GM18498 (cell line): Measurements from ENCODE around the gene TSC2.
"Not testable (repeated sequence)": the region's sequence is repeated elsewhere in the genome, so short reads cannot be mapped to it uniquely, and the experiment has no call there.

Experiments used
- ATAC-seq: cut with Tn5 transposase; IDR thresholded peaks from one replicate; pipeline ENCODE4 v1.9.1; 2021; ENCODE audit warnings: mild to moderate bottlenecking, moderate library complexity; ENCODE audit not compliant: unreplicated experiment

The TSC2 gene

DNA sequence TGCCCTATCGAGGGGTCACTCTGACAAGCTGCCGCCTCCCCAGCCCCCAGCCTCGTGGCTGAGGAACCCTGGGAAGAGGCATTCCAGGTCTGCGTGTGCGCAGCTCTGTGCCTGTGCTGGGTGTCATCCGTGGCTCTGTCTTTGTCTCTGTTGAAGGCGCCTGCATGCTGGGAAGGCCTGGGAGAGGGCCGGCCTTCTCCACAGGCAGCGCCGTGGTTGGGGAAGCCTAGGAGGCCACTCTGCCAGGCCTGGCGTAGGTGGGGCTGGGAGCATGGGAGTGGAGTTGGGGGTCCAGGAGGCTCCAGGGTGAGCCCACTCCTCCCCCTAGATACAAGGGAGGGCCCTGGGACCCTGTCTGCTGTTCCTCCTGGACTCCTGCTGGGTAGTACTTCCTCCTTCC is 17.7 kb upstream of the TSC2 start:
- no peak for ATAC-seq

- ATAC-seq = no peak
Observed at GRCh38 chr16:2031081-2031577, 16.7 kb upstream of the TSC2 start.

DNA sequence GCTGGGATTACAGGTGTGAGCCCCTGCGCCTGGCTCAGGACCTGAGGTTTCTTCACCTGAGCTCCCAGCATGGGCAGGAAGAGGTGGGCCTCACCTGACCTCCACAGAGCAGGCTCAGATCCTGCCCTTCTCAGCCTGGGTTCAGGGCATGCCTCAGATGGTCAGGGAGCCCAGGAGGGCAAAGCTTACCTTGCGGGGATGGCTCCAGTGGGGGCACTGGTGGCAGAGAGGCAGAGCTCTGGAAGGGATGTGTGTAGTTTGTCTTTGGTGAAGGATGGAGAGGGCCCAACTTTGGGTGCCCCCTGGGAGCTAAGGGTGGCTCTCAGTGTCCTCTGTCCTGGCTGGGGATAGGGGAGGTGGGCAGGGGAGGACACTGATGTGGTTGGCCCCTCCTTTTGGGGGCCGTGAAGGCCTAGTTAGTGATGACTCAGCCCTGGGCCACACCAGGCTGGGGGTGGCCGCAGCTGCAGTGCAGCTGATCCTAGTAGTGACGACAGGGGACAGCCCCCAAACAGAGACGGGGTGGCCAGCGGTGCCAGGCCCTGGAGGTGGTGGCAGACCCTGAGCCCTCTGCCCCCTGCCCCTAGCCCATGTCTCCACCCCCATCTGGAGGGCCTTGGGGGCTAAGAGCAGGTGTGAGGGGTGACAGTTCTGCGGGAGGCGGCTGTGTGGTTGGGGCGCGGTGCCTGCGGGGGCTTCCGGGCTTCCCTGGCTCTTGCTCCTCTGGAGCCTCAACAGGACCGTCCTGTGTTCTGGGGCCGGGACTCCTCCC is 15.3 kb upstream of the TSC2 start:
- no peak for ATAC-seq

DNA sequence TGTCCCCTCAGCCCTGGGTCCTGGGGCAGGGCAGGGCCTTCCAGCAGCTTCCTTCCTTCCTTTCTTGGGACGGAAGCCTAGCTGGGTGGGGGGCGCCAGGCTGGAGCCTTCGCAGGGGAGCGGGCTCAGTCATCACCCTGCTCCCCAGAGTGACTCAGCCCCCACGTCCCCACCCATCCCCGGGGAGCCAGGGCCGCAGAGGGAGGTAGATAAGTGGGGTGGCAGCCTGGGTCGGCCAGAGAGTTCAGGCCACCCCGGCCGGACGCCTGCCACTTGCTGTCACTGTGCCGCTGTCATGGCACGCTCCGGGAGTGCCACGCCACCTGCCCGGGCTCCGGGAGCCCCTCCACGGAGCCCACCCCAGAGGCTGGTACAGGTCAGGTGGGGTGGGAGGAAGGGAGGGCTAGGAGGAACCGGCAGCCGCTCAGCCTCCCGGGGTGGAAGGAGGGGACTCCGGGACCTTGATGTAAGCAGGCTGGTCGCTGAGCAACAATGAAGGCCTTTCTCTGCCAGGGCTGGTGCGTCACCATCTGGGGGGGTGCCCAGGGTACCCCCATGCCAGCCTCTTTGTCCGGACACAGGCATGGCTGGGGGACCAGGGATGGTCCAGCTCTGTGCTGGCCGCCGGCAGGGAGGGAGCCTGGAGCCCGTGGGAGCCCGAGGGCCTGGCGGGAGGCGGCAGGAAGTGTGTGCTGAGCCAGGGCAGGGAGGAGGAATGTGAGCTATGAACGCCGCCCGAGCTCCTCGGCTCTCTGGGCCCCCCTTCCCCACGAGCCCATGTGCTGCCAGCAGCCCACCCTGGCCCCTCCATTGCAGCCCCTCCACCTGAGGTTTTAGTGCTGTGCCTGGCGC is 14.5 kb upstream of the TSC2 start:
- ATAC-seq = no peak

GRCh38 chr16:2033909-2034695 is 13.7 kb upstream of the TSC2 start:
- ATAC-seq = not testable (repeated sequence)

- ATAC-seq = no peak
Observed at GRCh38 chr16:2034696-2035430, 12.9 kb upstream of the TSC2 start.

DNA sequence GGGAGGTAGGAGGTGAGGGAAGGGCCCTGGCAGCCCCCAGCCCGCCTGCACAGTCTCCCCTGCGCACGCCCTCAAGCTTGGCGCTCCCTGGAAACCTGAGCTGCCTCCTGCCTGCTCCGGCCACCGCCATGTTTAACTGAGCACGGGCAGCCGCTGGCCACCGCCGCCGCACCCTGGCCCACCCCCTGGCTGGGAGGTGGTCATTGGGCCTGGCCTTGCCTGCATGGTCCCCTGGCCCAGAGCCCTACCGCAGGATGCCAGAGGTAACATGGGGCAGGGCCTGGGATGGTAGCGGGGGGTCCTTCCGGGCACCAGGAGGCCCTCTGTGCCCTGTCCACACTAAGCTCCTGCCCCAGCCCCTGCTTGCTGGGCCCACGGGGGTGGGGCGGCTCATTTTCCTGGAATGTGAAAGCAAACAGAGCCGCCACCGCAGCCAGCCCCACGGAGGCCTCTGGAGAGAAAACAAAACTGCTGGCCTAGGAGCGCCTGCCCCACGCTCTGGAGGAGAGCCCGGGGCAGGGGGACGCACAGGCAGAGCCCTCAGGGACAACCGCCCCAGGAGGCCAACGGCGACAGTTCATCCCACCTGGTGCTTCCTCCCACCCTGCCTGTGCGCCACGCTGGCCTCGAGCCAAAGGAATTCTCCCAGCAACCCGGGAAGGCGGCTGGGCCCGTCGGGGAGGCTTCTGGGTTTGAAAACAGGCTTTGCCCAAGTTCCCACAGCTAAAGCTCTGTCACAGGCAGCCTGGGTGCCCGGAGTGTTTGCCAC is 12.2 kb upstream of the TSC2 start:
- no peak for ATAC-seq

DNA sequence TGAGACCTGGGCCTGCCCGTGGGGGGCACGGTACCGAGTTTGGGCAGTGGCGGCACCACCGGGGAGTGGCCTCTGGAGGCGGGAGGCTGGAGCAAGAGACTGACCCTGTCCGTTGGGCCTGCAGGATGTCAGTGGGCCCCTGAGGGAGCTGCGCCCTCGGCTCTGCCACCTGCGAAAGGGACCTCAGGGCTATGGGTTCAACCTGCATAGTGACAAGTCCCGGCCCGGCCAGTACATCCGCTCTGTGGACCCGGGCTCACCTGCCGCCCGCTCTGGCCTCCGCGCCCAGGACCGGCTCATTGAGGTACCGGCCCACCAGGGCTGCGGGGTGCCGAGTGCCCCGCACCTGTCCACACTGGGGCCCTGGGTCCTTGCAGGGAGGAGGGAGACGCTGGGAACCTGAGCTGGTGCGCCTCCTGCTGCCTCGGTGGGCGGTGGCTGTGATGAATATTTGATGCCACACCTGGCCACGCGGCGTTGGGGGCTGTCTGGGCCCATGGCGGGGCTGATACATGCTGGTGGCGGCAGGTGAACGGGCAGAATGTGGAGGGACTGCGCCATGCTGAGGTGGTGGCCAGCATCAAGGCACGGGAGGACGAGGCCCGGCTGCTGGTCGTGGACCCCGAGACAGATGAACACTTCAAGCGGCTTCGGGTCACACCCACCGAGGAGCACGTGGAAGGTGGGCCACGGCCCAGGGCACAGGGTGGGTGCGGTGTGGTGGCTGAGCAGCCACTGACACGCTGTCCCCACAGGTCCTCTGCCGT is 11.4 kb upstream of the TSC2 start:
- no peak for ATAC-seq

- no peak for ATAC-seq
Observed at GRCh38 chr16:2037115-2037514, 10.7 kb upstream of the TSC2 start.

GRCh38 chr16:2037647-2038381 is 10.0 kb upstream of the TSC2 start:
- ATAC-seq = no peak

- no peak for ATAC-seq
Observed at GRCh38 chr16:2038382-2039231, 9.2 kb upstream of the TSC2 start.

DNA sequence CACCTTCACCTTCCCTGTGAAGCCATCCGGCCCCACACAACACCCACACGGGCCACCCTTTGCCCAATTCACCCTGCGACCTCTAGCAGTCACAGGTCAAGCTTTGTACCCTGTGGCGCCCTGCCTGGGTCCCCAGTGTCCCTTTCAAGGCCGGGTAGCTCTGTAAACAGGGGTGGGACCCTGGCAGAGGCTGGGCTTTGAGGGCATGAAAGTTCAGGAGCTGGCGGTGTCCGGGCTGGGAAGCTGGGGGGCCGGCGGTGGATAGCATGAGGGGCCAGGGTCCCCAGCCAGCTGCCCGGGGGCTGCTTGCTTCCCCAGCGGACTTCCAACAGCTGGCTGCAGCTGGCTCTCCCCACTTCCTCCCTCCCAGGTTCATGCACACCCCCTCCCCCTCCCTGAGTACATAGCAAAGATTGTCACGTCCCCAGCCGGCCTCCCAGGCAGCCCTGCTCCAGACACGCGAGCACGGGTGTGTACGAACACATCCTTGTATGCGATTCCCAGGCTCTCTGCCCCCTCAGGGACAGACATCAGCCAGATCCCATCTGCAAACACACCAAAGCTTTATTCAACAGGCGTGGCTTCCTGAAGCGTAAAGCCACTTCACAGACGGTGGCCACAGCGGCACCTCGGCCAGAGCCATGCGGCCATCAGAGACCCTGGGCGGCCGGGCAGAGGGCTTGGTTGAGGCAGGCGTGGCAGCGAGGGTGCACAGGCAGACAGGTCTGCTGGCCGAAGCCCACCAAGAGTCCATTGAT is 8.3 kb upstream of the TSC2 start:
- ATAC-seq = no peak

GRCh38 chr16:2040041-2040786 is 7.6 kb upstream of the TSC2 start:
- ATAC-seq = no peak

- ATAC-seq = no peak
Observed at GRCh38 chr16:2040787-2041522, 6.8 kb upstream of the TSC2 start.
